GM13977 (cell line): ENCODE data around the gene PTPRM.

Source experiments
- DNase-seq: peaks from one replicate; pipeline ENCODE4 v3.0.0; 2012; ENCODE audit warnings: low spot score
- CTCF ChIP-seq: IDR thresholded peaks from 2 replicates; pipeline ENCODE4 v1.5.1; 2012; ENCODE audit warnings: mild to moderate bottlenecking, control low read depth; ENCODE audit not compliant: insufficient read depth; ENCODE audit errors: extremely low read depth, missing control alignments
- in situ Hi-C: fragments of 300-500 bp; cut with MboI; formaldehyde crosslinking; loops from one replicate; pipeline ENCODE4 v1.12.0; 2022; ENCODE audit warnings: low sequenced_read_pairs, low pct_unique_long_range_greater_than_20kb, mixed read lengths, inconsistent platforms; ENCODE audit not compliant: unreplicated experiment

The PTPRM gene

DNA sequence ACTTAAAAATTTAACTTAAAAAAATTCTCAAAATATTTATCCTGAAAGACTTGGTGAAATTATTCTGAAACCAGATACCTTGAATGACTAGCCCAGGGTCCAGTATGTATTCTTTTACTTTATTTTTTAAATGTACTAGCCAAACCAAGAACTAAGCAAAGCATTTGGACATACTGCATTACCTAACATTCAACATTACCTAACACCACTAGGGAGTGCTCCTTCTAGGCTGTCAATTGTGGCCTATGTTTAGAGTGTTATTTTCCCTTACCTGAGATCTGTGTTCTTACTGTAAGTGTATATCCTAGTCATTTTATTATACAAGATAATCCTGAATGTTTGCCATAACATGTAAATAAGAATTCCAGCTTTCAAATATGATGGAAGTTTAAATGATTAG is 496.6 kb downstream of the PTPRM start:
- no peak for TF ChIP-seq CTCF
- in situ Hi-C loops = no loop called here

GRCh38 chr18:8065284-8065683 is 498.2 kb downstream of the PTPRM start:
- no peak for TF ChIP-seq CTCF
- DNase-seq = no peak
- in situ Hi-C loops = no loop called here

More for the DNA sequence above, 496.6 kb downstream of the PTPRM start:
- DNase-seq = no peak

DNA sequence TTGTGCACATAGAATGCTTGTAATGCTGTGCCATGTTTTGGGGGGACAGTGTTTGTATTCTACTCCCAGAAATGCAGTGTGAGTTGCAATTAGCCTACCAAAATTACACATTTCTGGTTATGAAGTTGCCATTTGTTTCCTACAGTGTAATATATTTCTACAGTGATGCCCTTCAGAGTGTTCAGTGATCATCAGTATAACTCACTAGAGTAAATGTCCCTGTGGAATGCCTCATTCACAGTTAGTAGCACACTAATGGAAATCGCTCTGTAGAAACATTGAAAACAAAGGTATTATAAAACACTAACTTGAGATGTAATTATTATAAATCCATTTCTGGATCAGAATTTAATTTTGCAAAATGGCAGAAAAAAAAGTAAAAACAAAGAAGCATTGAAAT is 498.7 kb downstream of the PTPRM start:
- in situ Hi-C loops = no loop called here
- DNase-seq = no peak
- TF ChIP-seq CTCF = no peak

DNA sequence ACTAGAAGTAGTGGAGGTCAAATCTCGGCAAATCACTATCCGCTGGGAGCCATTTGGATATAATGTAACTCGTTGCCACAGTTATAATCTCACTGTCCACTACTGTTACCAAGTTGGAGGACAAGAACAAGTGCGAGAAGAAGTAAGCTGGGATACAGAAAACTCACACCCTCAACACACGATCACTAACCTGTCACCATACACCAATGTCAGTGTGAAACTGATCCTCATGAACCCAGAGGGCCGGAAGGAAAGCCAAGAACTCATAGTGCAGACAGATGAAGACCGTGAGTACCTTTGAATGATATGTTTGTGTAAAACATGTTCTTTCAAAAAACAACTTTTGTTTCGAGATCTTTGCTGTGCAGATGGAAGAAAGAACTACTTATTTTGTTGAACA is 502.6 kb downstream of the PTPRM start:
- no peak for TF ChIP-seq CTCF
- DNase-seq = no peak
- in situ Hi-C loops = no loop called here

DNA sequence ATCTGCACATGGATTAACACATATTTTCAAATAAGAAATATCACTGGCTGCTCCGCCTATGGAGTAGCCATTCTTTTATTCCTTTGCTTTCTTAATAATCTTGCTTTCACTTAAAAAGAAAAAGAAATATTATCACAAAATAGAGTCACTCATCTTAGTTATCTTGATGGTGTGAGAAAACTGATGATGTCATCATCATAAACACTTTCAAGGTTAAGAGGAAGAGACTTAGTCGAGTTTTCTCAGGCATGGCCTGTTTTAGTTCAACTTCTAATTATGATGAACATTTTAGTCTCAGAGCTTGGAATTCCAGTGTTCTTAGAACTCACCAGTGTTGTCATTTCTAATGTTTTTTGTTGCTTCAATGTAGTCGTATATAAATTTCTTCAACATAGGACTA is 506.1 kb downstream of the PTPRM start:
- TF ChIP-seq CTCF = no peak
- in situ Hi-C loops = no loop called here

GRCh38 chr18:8080092-8080491 is 513.0 kb downstream of the PTPRM start:
- TF ChIP-seq CTCF = no peak
- in situ Hi-C loops = no loop called here
- no peak for DNase-seq

More for the DNA sequence above, 506.1 kb downstream of the PTPRM start:
- DNase-seq = no peak

DNA sequence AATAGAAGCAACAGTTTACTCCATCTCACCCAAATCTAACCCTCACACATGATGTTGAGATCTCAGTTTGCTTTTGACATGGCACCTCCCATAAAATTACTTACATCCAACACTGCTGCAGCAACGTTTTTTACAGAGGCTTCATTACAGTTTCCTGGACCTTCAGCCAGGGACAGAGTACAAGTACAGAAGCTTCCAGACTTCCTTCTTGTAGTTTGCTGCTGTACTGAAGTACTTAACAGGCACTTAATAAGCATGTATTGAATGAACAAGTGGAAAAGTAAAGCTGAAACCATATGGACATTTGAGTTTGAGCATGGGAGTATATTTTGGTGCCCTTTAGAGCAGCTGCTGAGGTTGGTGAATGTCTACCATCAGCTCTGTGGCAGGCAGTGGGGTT is 514.2 kb downstream of the PTPRM start:
- TF ChIP-seq CTCF = no peak
- in situ Hi-C loops = no loop called here
- DNase-seq = no peak
